Astrocyte (in vitro differentiated cells and primary cell): ENCODE measurements around the gene ARHGAP19.

Source experiments
- EZH2 ChIP-seq: IDR thresholded peaks from 2 replicates; pipeline ENCODE4 v1.6.1; 2012; ENCODE audit warnings: mild to moderate bottlenecking, low read length, inconsistent platforms; ENCODE audit not compliant: insufficient read depth
- TF ChIP-seq, protein P1 (sequence below): IDR thresholded peaks from 2 replicates; pipeline ENCODE4 v1.5.1; 2011; ENCODE audit warnings: low read depth, mild to moderate bottlenecking, inconsistent platforms, low read length, moderate library complexity; ENCODE audit not compliant: insufficient read depth

DNA sequence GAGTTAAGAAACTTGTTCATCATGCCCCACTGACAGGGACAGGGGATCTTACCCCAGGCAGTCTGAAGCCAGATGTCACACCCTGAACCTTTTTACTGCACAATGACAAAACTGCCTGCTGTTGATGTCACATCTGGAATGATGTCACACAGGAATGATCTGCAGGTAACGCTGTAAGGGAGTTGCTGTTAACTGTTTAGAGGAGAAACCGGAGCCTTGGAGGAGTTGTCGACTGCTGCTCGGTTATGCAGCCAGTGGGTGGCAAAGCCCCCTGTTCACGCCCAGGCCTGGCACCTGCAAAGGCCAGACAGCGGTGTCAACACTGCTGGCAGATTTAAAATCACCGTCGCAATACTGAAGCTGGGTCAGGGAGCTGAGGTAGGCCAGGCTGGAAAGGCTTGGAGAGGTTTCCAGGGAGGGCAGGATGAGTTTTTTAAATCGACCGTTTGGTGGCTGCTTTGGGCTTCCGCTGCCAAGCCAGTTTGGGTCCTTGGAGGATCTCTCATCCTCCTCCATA, 96.7 kb downstream of the ARHGAP19 start:
- TF ChIP-seq, protein P1, sequence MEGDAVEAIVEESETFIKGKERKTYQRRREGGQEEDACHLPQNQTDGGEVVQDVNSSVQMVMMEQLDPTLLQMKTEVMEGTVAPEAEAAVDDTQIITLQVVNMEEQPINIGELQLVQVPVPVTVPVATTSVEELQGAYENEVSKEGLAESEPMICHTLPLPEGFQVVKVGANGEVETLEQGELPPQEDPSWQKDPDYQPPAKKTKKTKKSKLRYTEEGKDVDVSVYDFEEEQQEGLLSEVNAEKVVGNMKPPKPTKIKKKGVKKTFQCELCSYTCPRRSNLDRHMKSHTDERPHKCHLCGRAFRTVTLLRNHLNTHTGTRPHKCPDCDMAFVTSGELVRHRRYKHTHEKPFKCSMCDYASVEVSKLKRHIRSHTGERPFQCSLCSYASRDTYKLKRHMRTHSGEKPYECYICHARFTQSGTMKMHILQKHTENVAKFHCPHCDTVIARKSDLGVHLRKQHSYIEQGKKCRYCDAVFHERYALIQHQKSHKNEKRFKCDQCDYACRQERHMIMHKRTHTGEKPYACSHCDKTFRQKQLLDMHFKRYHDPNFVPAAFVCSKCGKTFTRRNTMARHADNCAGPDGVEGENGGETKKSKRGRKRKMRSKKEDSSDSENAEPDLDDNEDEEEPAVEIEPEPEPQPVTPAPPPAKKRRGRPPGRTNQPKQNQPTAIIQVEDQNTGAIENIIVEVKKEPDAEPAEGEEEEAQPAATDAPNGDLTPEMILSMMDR, result no peak
- no peak for TF ChIP-seq EZH2
